IPS DF 19.7 (cell line): Measurements from ENCODE around the gene ANP32B.
"Not testable (repeated sequence)": the region's sequence is repeated elsewhere in the genome, so short reads cannot be mapped to it uniquely, and the experiment has no call there.

Experiments used
- DNase-seq: peaks from one replicate; pipeline ENCODE4 v3.0.0-alpha.2; 2013; ENCODE audit warnings: low read depth, low spot score

ANP32B gene

DNA sequence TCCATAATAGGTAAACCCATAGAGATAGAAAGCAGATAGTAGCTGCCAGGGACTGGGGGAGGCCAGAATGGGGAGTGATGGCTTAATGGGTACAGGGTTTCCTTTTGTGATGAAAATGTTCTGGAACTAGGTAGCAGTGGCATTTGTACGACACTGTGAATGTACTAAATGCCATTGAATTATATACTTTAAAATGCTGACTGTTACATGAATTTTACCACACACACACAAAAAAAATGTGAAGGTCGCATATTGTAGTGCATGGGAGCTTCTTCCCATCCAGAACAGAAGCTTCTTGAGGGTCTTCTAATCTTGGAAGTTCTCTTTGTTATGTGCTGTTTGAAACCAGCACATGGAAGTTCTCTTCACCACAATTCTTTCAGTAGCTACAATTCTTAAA lies 19.9 kb upstream of the ANP32B start:
- no peak for DNase-seq

DNA sequence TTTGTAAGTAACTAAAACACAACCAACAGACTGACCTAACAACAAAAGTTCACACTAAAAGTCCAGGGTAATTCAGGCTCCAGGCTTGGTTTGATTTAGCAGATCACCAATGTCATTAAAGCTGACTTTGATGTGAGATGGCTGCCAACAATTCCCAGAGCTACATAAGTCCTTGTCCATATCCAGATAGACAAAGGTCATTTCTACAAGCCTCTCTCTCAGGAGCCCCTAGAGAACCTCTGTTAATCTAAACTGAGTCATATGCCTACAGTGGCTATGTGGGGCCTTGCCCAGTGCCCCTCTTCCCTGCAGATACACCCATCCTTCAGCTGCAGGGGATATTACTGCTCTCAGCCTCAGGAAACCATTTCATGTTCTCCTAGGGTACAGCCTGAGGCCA lies 18.2 kb upstream of the ANP32B start:
- no peak for DNase-seq

DNA sequence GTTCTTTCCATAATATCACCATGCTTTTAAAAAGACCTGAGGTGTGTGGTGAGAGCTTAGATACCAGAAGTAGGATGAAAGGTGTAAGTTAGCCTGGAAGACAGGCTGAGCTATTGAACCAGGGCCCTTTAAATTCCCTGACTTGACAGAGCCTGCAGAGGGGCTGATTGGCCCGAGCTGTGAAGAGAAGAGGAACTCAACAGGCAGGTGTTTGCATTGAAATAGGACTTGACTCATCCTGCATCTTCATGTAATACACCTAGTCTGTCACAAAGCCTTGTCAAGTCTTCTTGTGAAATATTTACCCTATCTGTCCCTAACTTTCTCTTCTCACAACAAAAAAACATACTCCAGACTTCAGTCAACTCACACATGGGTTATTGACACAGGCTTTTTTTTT lies 16.6 kb upstream of the ANP32B start:
- no peak for DNase-seq

DNA sequence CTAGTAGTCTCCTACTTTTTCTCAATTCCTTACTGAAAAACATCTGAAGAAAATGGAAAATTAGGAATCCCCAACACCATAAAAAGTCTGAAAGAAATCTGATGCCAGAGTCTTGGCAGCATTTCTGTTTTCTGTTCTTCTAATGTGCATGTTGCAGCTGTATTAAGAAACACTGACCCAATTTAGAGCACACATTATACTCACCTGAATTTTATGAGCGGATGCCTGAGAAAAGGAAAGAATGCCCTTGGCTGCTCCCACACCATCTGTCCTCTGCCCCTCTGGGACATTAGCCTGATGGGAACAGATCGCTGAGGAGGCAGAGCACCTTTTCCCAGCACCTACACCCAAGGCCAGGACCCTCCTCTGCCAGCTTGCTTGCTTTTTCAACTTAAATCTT lies 14.1 kb upstream of the ANP32B start:
- DNase-seq, result no peak

DNA sequence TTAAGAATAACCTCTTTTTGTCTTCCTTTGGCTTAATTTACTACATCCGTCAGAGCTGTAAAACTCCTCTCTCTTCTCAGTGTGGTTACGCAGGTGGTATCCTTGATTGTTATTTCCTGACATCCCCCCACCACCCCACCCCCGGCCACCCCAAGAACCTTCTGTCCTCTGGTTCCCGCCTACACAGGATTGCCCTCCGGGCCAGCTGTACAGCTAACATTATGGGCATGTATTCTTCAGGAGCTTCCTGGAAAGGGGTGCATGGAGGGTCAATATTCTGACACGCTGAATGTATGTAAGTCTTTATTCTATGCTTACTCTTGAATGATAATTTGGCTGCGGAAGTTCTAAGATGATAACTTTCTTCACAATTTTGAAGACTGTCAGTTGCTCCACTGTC lies 13.0 kb upstream of the ANP32B start:
- DNase-seq, result no peak

DNA sequence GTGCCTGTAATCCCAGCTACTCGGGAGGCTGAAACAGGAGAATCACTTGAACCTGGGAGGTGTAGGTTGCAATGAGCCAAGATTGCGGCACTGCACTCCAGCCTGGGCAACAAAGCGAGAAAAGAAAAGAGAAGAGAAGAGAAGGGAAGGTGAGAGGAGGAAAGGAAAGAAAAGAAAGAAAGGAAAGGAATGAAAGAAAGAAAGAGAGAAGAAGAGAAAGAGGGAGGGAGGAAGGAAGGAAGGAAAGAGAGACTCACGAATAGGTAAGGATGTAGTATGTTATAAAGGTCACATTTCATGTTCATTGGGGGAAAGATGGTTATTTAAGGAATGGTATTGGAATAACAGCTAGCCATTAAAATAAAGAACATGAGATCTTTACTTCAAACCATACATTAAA lies 10.4 kb upstream of the ANP32B start:
- no peak for DNase-seq

DNA sequence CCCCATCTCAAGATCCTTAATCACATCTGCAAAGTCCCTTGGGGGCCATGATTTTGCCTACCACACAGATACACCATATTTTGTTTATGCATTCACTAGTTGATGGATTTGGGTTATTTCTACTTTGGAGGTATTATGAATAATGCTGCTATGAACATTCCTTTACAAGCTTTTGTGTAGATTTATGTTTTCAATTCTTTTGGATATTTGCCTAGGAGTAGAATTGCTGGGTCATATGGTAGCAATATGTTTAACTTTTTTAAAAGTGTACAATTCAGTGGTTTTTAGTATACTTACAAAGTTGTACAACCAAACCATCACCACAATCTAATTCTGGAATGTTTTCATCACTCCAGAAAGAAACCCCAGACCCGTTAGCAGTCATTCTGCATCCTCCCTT lies 7.8 kb upstream of the ANP32B start:
- DNase-seq, result no peak

DNA sequence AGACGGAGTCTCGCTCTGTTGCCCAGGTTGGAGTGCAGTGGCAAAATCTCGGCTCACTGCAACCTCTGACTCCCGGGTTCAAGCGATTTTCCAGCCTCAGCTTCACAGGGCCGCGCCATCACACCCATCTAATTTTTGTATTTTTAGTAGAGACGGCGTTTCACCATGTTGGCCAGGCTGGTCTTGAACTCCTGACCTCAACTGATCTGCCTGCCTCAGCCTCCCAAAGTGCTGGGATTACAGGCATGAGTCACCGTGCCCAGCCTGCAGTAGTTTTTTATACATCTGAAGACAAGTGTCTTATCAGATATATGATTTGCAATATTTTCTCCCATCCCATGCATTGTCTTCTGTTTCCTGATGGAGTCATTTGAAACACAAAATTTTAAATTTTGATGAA lies 6.5 kb upstream of the ANP32B start:
- not testable (repeated sequence) for DNase-seq

DNA sequence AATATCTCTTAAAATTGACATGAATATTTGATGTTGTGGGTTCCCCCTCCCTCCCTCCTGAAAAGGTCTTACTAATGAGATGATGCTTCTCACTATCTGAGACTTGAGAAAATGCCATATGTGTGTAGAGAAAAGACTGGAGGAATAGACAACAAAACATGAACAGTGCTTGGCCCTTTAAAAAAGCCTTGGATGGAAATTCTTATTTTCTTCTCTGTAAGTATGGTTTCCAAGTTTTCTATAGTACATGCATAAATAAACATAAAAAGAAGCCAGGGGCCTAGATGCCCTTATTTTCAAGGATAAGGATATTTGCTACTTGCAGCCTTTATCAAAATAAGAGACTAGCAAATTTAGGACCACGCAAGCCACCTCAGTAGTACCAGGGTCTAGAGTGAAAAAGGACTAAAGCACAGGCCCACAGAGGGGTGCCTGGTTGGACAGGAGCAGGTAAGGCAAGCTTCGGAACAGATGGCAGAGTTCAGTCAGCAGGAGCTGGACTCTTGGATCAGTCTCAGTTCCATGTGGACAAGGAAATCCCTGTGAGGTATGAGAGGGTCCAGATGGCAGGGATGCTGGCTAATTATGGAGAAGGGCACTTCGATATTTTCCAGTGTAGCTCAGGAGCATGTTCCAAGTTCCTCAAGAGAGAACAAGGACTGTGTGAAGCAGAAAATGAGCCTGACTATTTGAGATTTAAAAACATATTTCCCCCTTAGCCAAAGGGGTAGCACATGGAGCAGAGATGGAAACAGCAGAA lies 4.6 kb upstream of the ANP32B start:
- no peak for DNase-seq

DNA sequence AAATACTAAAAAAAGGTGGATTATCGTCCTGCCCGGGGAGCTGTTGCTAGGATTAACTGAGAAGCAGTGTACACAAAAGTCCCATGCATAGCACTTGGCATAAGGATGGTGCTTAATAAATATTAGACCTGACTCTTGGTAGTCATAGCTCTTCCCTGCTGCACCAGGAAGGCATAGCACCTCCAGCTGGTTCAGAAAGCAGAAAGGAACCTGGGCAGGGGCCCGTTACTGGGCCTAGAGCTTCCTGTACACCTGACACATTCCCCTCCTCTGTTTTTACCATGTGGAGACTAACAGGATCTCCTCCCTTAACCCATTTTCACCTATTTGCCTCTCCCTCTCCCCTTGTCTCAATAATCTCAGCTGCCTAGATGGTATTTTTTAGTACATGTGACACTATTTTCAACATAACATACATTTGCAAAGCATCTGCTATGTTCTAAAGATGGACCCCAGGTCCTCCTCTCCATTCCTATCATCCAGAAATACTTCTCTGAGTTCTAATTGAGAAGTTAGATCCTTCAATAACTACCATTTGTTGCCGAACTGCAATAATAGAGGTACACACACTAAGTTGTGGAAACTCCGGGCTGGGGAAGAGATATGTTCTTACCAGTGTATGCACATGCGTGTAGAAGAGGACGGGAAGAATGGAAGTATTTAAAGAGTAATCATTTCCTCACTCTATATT lies 3.2 kb upstream of the ANP32B start:
- DNase-seq, result no peak

DNA sequence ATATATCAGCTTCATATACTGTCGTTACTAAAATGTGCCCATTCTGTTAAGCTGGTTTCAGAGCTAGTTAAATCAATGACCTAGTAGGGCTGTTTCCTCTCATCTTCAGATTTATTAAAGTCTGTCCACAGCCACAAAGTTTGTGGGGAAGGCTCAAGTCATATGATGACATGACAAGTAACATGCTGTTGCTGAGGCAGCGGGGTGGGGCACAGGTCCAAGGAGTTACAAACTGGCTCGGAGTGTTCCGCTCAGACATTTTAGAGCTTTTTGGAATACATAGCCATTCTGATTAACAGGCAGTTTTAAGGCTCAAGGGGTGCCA lies 2.7 kb upstream of the ANP32B start:
- DNase-seq, result no peak

DNA sequence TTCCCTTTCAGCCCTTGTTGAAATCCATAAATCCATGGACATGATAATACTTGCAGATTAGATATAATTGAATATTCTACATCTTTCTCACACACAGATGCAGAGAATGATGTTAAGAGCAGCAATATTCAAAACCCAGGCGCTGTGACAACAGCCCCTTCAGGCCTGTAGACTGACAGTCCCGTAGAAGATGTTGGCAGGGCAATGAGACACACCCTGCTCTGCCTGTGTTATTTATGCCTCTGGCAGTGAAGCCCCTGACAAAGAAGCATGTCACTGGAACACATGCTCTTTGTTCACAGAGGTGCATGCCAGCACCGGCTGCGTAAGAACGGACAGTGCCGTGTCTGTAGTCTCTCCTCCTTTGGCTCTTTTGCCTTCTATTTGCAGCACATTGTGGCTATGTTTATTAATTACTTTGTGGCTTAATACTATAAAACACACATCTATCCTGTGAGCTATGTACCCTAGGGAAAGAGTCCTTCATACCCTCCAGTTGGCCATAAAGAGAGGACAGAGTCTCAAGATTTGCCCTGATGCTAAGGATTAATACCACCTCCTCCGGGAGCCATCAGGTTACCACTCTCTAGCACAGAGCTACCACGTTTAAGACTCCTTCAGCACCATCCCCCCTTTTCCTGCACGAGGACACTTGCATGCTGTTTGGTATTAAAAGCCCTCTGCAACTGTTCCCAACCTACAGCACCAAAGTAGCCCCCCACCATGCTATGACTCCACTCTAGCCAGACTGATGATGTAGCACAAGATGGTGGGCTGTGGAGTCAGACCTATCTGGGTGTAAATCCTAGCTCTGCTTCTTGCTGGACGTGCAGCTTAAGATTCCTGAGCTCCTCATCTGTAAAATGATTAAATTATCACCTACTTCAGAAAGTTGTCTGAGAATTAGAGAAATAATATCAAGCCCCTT lies 2.0 kb upstream of the ANP32B start:
- no peak for DNase-seq

DNA sequence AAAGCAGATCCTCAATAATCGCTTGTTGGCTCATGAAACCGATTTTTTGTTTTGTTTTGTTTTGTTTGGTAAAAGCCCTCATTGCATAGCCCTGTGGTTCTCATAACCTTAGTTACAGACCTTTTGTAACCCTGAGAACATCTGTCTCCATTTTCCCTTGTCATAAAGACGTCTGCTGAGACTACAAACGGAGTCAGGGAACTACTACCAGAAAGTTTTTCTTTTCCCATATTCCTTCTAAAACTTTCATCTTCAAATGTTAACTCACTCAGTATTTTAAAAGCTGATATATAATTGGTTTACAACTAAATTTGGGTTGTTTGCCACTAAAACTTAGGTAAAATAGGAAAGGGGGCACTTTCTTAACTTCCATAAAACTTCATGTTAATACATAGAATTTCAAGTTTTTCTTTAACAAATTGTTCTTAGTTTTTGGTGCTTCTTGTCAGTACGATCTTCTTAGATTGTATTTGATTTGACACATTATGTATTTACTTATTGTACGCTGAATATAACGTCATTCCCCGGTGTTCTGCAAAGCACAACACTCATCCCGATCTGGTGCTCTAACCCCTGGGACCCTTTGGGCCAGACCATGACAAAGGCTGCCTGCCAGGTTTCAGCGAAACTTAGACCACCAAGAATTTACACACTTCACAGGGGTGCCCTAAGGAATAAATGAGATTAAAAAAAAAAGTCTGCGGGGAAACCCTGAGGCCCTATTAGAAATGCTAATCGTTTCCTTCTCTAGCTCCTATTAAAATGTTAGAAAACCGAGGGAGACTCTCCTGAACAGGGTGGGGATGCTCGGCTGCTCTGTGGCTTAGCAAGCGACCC lies 1.1 kb upstream of the ANP32B start:
- DNase-seq, result no peak

DNA sequence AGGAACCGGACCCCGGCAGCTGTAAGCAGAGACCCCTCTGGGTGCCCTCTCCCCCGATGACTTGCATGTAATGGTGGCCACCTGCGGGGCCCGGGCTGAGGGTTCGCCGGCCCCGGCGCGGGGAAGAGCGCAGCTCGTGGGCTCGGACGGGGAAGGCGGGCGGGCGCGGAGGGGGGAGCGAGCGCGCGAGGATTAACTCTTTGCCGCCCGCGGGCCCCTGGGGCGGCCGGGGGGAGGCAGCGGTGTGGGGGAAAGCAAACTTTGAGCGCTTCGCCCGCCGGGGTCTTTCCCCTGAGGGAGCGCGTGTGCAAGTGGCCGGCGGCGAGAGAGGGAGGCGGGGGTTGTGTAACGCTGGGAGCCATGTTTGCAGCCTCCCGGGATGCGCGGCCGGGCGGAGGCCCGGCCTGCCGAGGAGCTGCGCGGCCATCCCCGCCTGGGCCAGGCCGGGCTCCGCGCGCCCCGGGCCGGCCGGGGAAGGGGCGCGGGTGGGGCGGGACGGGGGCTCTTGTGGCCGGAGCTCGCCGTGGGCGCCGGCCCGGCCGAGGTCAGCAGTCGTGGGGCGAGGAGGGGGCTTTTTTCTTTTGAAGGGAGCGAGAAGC lies 547 bp downstream of the ANP32B start:
- DNase-seq, result no peak

DNA sequence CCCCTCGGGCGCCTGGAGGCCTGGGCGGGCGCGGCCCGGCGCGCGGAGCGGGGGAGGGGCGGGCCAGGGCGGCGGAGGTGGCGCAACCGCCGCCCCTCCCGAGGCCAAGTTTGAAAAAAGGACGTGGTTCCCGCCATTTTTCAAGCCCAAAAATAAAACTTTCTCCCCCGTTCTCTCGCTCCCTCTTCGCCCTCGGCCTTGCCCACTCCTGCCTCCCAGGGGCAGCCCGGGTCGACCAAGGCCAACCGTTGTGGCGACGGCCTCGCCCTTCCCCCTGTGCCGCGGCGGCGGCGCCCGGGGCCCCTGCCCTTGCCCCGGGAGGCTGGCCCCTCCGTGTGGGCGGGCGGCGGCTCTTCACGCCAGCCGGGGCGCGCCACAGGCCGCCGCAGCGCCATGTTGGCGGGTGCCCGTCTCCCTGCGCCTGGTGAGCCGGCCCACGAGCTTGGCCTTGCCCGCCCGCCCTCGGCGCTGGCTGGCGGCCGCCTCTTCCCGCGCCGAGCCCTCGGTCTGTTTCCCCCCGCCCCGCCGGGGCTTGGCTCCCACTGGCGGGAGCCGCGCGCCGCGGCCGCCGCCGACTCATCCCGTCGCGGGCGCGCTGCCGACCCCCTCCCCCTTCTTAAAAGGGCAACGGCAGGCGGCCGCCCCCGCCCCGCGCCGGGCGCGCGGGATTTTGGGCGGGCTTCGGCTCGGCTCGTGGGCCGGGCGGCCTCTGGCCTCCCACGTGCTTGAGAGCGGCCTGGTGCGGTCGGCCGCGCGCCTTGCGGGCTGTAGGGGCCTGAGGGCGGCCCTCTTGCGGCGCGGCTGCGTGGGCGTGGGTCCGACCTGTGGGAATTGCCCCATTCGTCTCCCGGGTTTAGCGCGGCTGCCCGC lies 1.3 kb downstream of the ANP32B start:
- DNase-seq, result no peak

DNA sequence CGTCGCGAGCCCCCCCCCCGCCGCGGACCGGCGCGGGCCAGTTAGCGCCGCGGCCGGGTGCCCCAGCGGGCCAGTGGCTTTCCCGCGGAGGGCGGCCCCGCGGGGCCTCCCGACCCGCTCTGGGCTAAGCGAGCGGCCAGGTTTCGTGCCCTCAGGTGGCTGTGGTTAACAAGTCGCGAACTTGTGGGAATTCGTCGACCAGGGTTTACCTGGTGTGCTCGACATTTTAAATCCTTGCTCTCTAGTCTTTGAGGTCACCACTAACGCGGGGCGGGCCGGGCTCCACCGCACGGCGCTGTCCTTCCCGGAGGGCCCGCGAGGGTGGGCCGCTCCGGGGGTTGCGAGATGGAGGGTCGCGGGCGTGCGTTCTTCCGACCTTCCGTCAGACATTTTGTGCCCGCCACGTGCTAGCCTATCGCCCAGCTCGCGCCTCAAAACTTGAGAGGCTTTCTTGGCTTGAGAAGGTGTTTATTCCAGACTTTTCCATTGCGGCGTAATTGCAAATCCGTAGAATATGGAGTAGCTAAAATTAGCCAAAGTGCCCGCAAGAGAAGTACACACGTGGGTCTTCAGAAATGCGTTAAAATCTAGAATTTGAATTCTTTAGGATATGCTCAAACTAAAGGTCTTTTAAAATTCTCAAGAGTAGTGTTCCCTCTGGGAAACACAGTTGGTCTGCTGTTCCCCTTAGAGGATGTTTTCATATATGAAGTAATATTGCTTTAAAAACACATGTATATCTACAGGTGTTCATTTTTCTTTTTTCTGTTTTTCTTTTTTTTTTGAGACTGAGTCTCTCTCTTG lies 2.1 kb downstream of the ANP32B start:
- DNase-seq, result no peak

DNA sequence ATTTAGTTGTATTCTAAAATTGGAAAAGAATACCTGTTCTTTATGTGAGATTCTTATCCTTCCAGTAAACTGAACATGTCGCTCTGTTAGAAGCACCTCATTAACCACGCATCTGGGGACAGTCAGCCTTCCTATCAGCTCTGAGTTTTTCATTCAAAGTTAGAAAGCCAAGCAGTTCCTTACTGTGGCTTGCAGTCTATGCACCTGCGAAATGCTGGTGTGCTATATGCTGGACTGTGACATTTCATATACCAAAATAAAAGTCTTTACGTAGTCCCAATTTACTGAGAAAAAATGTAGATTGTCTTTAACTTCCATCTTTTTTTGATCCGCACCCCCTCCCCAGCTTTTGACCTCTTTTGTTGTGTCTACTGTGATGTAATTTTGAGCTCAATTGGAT lies 4.3 kb downstream of the ANP32B start:
- no peak for DNase-seq

DNA sequence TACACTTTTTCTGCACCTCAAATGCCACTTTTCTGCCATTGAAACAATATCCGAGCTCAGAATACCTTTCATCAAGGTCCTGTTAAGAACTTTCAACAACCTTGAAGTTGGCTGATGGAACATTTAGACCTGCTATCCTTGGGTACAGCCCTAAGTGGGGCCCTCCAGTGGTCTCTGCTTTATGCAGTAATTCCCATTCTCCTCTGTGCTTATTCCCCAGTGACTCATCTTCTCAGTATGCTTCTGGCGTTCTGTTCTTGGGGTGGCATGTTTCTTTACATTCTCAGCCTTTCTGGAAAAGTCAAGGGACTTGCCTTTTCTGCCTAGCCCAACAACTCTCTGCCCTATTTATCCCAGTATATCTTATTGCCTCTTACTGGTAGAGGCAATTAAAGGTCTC lies 7.1 kb downstream of the ANP32B start:
- no peak for DNase-seq

DNA sequence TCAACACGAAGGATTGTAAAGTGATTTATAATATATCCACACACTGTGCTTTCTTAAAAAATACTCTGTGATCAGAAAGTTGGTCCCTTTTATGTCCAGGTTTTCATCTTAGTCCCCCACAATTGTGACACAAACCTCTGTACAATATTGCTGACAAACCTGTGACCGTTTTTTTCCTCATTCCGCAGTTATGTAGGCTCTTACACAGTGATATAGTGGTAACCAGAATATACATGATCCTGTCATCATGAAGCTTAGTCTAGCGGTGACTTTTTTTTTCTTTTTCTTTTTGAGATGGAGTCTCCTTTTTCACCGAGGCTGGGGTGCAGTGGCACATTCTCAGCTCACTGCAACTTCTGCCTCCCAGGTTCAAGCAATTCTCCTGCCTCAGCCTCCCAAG lies 8.7 kb downstream of the ANP32B start:
- DNase-seq, result no peak
